Activated T-helper 1 cell treated with Interleukin-2 at 50 U/mL for 16 hours (primary cell): ENCODE results near the gene CCDC110.

ENCODE experiments used
- DNase-seq: peaks from one replicate; pipeline ENCODE4 v3.0.0-alpha.2; 2020; ENCODE audit warnings: low read depth

CCDC110 gene

DNA sequence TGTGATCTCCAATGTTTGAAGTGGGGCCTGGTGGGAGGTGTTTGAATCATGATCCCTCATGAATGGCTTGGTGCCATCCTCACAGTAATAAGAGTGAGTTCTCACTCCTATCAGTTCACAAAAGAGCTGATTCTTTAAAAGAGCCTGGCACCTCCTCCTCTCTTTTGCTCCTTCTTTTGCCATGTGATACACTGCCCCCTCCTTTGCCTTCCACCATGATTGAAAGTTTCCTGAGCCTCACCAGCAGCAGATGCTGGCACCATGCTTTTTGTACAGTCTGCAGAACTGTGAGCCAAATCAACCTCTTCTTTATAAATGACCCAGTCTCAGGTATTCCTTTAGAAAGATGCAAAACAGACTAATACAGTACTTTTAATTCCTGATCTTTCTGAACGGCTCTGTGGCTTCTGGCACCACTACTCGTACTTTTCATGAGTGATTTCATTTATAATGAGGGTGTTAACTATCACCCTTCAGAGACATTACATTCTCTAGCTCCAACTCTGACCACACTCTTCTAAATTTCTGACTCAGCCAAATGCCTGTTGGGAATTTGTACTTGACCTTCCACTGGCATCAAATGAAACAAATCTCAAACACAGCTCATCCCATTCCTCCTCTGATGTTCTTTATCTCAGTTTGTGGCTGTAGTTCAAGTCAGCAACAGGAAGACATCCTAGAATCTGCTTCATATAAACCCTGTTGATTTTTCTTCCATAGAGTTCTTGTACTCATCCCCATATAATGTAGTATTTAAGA is 50.0 kb downstream of the CCDC110 start:
- DNase-seq = no peak

GRCh38 chr4:185416955-185417354 is 54.6 kb downstream of the CCDC110 start:
- DNase-seq = no peak

GRCh38 chr4:185412412-185412811 is 59.1 kb downstream of the CCDC110 start:
- DNase-seq = no peak

DNA sequence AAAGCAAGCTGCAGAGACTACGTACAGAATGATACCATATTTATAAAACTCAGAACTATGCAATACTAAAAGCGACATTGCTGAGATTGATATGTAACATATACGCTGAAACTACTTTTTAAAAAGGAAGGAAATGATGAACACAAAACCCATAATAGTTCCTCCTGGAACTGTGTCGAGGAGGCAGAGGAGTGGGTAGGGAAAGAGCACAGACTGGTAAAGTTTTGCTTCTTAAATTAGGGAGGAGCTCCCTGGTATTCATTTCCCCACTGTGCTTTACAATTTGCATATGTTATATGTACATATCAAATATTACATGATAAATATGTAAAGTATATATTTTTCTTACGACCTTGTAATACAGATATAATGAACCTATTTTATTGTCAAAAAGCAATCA is 59.7 kb downstream of the CCDC110 start:
- no peak for DNase-seq

GRCh38 chr4:185408432-185408831 is 63.1 kb downstream of the CCDC110 start:
- DNase-seq = no peak

DNA sequence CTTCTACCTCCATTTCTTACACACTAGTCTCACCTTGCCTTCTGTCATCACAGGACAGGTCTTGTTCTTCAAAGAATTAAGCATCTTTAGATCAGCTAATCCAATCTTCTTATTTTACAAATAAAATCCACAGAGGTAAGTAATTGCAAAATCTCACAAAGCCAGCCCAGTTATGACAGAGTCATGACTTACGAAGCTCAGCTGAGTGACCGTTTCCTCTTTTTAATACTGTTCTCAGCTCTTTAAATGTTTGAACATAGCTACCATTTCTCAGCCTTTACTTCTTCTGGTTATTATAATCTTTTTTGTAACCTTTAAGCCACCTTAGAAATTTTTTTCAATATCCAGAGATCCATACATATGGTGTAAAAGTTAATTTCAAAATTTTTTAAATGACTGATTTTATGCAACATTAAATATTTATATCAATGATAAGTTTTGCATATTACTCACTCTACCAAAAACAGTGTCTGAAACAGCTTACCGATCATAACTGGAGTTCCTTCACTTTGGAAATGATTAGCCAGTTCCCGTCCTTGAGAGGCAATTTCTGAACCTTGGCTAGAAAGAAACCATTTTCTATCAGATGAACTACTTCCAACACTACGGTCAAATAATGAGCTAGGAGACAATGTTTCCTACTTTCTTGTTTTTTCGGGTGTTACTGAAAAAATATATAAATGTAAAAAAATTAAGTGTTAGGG is 66.1 kb downstream of the CCDC110 start:
- no peak for DNase-seq

GRCh38 chr4:185404031-185404430 is 67.5 kb downstream of the CCDC110 start:
- DNase-seq = no peak

GRCh38 chr4:185399466-185399865 is 72.1 kb downstream of the CCDC110 start:
- DNase-seq = no peak

- DNase-seq = no peak
Measured at GRCh38 chr4:185398618-185399017, 72.9 kb downstream of the CCDC110 start.

GRCh38 chr4:185396724-185397385 is 74.7 kb downstream of the CCDC110 start, which contains the start of gene ANKRD37:
Gene ANKRD37 (plus strand): TSS chr4:185396841. CDS start chr4:185396924, 83 bp downstream.
- no peak for DNase-seq

DNA sequence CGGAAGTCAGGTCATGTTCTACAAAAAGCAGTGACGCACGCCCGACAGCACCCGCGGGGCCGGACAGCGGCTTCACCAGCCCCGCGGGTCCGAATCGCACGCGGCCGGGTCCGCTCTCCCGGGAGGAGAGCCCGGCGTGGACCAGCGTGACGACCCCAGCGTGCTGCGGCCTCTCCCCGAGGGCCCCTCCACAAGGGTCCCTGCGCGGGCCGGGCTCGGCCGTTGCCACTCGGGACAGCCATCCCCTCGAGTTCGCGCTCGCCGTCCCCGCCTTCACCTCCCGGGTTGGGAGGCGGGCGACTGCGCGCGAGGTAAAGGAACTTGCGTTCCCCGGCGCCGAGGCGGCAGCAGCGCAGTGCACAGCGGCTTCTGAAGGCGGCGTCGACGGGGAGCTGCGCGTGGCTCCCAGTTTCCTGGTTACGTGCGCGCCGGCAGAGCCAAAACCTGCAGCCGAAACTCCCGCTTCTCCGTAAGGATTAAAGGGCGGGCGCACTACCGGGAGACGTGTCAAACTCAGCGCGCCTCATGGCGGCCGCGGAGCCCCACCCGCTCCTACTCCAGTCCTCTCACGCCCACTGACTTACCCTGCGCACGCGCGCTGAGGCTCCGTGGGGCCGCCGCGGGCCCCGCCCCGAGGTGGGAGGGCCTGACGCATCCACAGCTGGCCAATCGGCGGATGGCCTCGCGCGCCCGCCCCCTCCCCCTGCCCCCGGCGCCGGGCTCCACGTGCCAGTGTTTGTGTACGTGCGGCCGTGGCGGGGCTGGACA is 75.4 kb downstream of the CCDC110 start:
- peak; percentile 95 for DNase-seq

- DNase-seq = no peak
Measured at GRCh38 chr4:185395238-185395955, 76.1 kb downstream of the CCDC110 start, which contains the start of gene LRP2BP. Gene LRP2BP (minus strand): TSS chr4:185395924. CDS start chr4:185378186, 17,738 bp downstream.
